ENCODE measurements around the gene SSBP2.

GRCh38 chr5:81753429-81753828 is 2.5 kb upstream of the SSBP2 start:
- TF ChIP-seq CTCF (IDR thresholded peaks at IDR 0.05): no peak
- TF ChIP-seq POLR2AphosphoS5 (IDR thresholded peaks at IDR 0.05): no peak
